ENCODE measurements around the gene LRRC2.
A peak's percentile ranks its signal among the peaks of the same experiment; 100 is the strongest.
"Not testable (repeated sequence)": the region's sequence is repeated elsewhere in the genome, so short reads cannot be mapped to it uniquely, and the experiment has no call there.

LRRC2 gene

GRCh38 chr3:46548611-46549010 is 17.5 kb downstream of the LRRC2 start:
- H3K27me3 ChIP-seq (ENCODE audit: control insufficient read depth, insufficient read depth, low read length); H3K4me2 ChIP-seq (ENCODE audit: low read length); H3K9me3 ChIP-seq (replicated peaks; ENCODE audit: low read length); H3K4me3 ChIP-seq (ENCODE audit: low read length); H3K9ac ChIP-seq (ENCODE audit: low read depth, low read length): not testable (repeated sequence)
- Histone ChIP-seq H3K36me3 (ENCODE audit: insufficient read depth, low read length) (peaks cover 25% of the 10 kb centered on the region), H3K4me1 (ENCODE audit: control insufficient read depth, insufficient read depth, low read length) (peaks cover 24% of the 10 kb centered on the region)

- H3K9ac ChIP-seq (ENCODE audit: low read depth, low read length), result no peak overlapping the region
- peaks cover 20% of the 10 kb centered on the region for H3K4me1 ChIP-seq (ENCODE audit: control insufficient read depth, insufficient read depth, low read length)
- H3K4me2 ChIP-seq (ENCODE audit: low read length), result no peak overlapping the region
- no peaks in the 10 kb centered on the region for H3K27me3 ChIP-seq (ENCODE audit: control insufficient read depth, insufficient read depth, low read length)
- H3K9me3 ChIP-seq (replicated peaks; ENCODE audit: low read length), result no peaks in the 10 kb centered on the region
- no peak overlapping the region for H3K4me3 ChIP-seq (ENCODE audit: low read length)
- H3K36me3 ChIP-seq (ENCODE audit: insufficient read depth, low read length), result peaks cover 25% of the 10 kb centered on the region
These were observed 19.1 kb downstream of the LRRC2 start for GRCh38 chr3:46546896-46547440.

GRCh38 chr3:46545818-46546630 is 20.1 kb downstream of the LRRC2 start:
- Histone ChIP-seq H3K36me3 (ENCODE audit: insufficient read depth, low read length) (peaks cover 27% of the 10 kb centered on the region), H3K4me2 (ENCODE audit: low read length) (no peak overlapping the region), H3K4me3 (ENCODE audit: low read length) (no peak overlapping the region), H3K4me1 (ENCODE audit: control insufficient read depth, insufficient read depth, low read length) (peaks cover 14% of the 10 kb centered on the region), H3K9me3 (replicated peaks; ENCODE audit: low read length) (no peaks in the 10 kb centered on the region), H3K9ac (ENCODE audit: low read depth, low read length) (no peak overlapping the region), H3K27me3 (ENCODE audit: control insufficient read depth, insufficient read depth, low read length) (no peaks in the 10 kb centered on the region)

- no peak overlapping the region for H3K9ac ChIP-seq (ENCODE audit: low read depth, low read length)
- H3K36me3 ChIP-seq (ENCODE audit: insufficient read depth, low read length), result peaks cover 22% of the 10 kb centered on the region
- H3K4me3 ChIP-seq (ENCODE audit: low read length), result no peak overlapping the region
- no peaks in the 10 kb centered on the region for H3K27me3 ChIP-seq (ENCODE audit: control insufficient read depth, insufficient read depth, low read length)
- peaks cover 14% of the 10 kb centered on the region for H3K4me1 ChIP-seq (ENCODE audit: control insufficient read depth, insufficient read depth, low read length)
- H3K9me3 ChIP-seq (replicated peaks; ENCODE audit: low read length), result no peaks in the 10 kb centered on the region
- H3K4me2 ChIP-seq (ENCODE audit: low read length), result no peak overlapping the region
These were observed 21.2 kb downstream of the LRRC2 start for GRCh38 chr3:46544771-46545503.

GRCh38 chr3:46542801-46543201 is 23.3 kb downstream of the LRRC2 start:
- Histone ChIP-seq H3K4me3 (ENCODE audit: low read length) (no peak overlapping the region), H3K36me3 (ENCODE audit: insufficient read depth, low read length) (peaks cover 12% of the 10 kb centered on the region), H3K27me3 (ENCODE audit: control insufficient read depth, insufficient read depth, low read length) (no peaks in the 10 kb centered on the region), H3K9ac (ENCODE audit: low read depth, low read length) (peak overlapping the region; percentile 43), H3K4me2 (ENCODE audit: low read length) (peak overlapping the region; percentile 48), H3K4me1 (ENCODE audit: control insufficient read depth, insufficient read depth, low read length) (peaks cover 35% of the 10 kb centered on the region), H3K9me3 (replicated peaks; ENCODE audit: low read length) (no peaks in the 10 kb centered on the region)

- Histone ChIP-seq H3K4me3 (ENCODE audit: low read length) (no peak overlapping the region), H3K4me1 (ENCODE audit: control insufficient read depth, insufficient read depth, low read length) (peaks cover 35% of the 10 kb centered on the region), H3K9me3 (replicated peaks; ENCODE audit: low read length) (no peaks in the 10 kb centered on the region), H3K9ac (ENCODE audit: low read depth, low read length) (peak overlapping the region; percentile 43), H3K4me2 (ENCODE audit: low read length) (peak overlapping the region; percentile 48), H3K36me3 (ENCODE audit: insufficient read depth, low read length) (peaks cover 12% of the 10 kb centered on the region), H3K27me3 (ENCODE audit: control insufficient read depth, insufficient read depth, low read length) (no peaks in the 10 kb centered on the region)
These were observed 23.8 kb downstream of the LRRC2 start for GRCh38 chr3:46542344-46542743.

- Histone ChIP-seq H3K4me2 (ENCODE audit: low read length) (no peak overlapping the region), H3K4me3 (ENCODE audit: low read length) (no peak overlapping the region), H3K36me3 (ENCODE audit: insufficient read depth, low read length) (peaks cover 12% of the 10 kb centered on the region), H3K9ac (ENCODE audit: low read depth, low read length) (no peak overlapping the region), H3K27me3 (ENCODE audit: control insufficient read depth, insufficient read depth, low read length) (no peaks in the 10 kb centered on the region), H3K4me1 (ENCODE audit: control insufficient read depth, insufficient read depth, low read length) (peaks cover 37% of the 10 kb centered on the region), H3K9me3 (replicated peaks; ENCODE audit: low read length) (no peaks in the 10 kb centered on the region)
These were observed 24.3 kb downstream of the LRRC2 start for GRCh38 chr3:46541835-46542234.

GRCh38 chr3:46540550-46540949 is 25.6 kb downstream of the LRRC2 start:
- H3K36me3 ChIP-seq (ENCODE audit: insufficient read depth, low read length), result peaks cover 15% of the 10 kb centered on the region
- H3K4me1 ChIP-seq (ENCODE audit: control insufficient read depth, insufficient read depth, low read length), result peaks cover 38% of the 10 kb centered on the region
- no peaks in the 10 kb centered on the region for H3K27me3 ChIP-seq (ENCODE audit: control insufficient read depth, insufficient read depth, low read length)
- H3K9me3 ChIP-seq (replicated peaks; ENCODE audit: low read length), result no peaks in the 10 kb centered on the region
- no peak overlapping the region for H3K4me2 ChIP-seq (ENCODE audit: low read length)
- H3K9ac ChIP-seq (ENCODE audit: low read depth, low read length), result no peak overlapping the region
- no peak overlapping the region for H3K4me3 ChIP-seq (ENCODE audit: low read length)

GRCh38 chr3:46539443-46540005 is 26.6 kb downstream of the LRRC2 start:
- H3K27me3 ChIP-seq (ENCODE audit: control insufficient read depth, insufficient read depth, low read length), result no peaks in the 10 kb centered on the region
- H3K4me1 ChIP-seq (ENCODE audit: control insufficient read depth, insufficient read depth, low read length), result peaks cover 38% of the 10 kb centered on the region
- H3K4me2 ChIP-seq (ENCODE audit: low read length), result no peak overlapping the region
- no peak overlapping the region for H3K4me3 ChIP-seq (ENCODE audit: low read length)
- no peak overlapping the region for H3K9ac ChIP-seq (ENCODE audit: low read depth, low read length)
- H3K9me3 ChIP-seq (replicated peaks; ENCODE audit: low read length), result no peaks in the 10 kb centered on the region
- peaks cover 10% of the 10 kb centered on the region for H3K36me3 ChIP-seq (ENCODE audit: insufficient read depth, low read length)

- Histone ChIP-seq H3K27me3 (ENCODE audit: control insufficient read depth, insufficient read depth, low read length) (no peaks in the 10 kb centered on the region), H3K4me2 (ENCODE audit: low read length) (peak overlapping the region; percentile 6), H3K9me3 (replicated peaks; ENCODE audit: low read length) (no peaks in the 10 kb centered on the region), H3K4me3 (ENCODE audit: low read length) (no peak overlapping the region), H3K9ac (ENCODE audit: low read depth, low read length) (peak overlapping the region; percentile 0), H3K36me3 (ENCODE audit: insufficient read depth, low read length) (peaks cover 7% of the 10 kb centered on the region), H3K4me1 (ENCODE audit: control insufficient read depth, insufficient read depth, low read length) (peaks cover 38% of the 10 kb centered on the region)
These were observed 27.2 kb downstream of the LRRC2 start for GRCh38 chr3:46538803-46539442.

GRCh38 chr3:46538425-46538802 is 27.7 kb downstream of the LRRC2 start:
- not testable (repeated sequence) for H3K4me3 ChIP-seq (ENCODE audit: low read length); H3K9me3 ChIP-seq (replicated peaks; ENCODE audit: low read length); H3K9ac ChIP-seq (ENCODE audit: low read depth, low read length); H3K27me3 ChIP-seq (ENCODE audit: control insufficient read depth, insufficient read depth, low read length); H3K36me3 ChIP-seq (ENCODE audit: insufficient read depth, low read length)
- H3K4me2 ChIP-seq (ENCODE audit: low read length), result peak overlapping the region; percentile 6
- H3K4me1 ChIP-seq (ENCODE audit: control insufficient read depth, insufficient read depth, low read length), result peaks cover 38% of the 10 kb centered on the region

All from skeletal muscle satellite cell (primary cell).